ENCODE data around the gene TCF4. TPM values are rescaled to one million over a fixed set of nuclear protein-coding genes. Genes with fewer than 3 reads are reported as not detected.
A peak's percentile ranks its signal among the peaks of the same experiment; 100 is the strongest.

Gene TCF4
- total and polyA plus RNA-seq, 4 donors = 14.3 to 356 (median 73.0) TPM

DNA sequence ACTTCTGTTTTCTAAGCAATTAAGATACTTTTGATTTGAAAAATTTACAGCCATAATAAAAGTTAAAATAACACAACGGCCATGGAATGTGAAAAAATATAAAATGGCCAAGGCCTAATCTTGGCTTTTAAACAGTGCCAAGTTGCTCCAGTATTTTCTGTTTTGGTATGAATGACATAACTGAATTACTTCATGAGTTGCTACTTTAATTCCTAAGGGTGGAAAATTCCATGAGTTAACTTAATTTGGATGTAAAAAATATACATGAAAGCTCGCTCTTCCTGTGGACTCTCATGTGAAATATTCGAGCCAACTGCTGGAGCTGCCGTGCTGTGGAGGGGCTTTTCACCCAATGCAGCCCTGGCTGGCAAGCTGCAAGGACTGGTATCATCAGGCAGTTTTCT, 342.8 kb downstream of the TCF4 start:
- H3K27ac ChIP-seq (ENCODE audit: low read depth in 1 of 2, low read length in 1 of 2) = peak overlapping the region; percentile 70 to 73
- ATAC-seq (ENCODE audit: insufficient read depth, low FRiP score) (no peak), DNase-seq (no peak)
- TF ChIP-seq, protein P1, sequence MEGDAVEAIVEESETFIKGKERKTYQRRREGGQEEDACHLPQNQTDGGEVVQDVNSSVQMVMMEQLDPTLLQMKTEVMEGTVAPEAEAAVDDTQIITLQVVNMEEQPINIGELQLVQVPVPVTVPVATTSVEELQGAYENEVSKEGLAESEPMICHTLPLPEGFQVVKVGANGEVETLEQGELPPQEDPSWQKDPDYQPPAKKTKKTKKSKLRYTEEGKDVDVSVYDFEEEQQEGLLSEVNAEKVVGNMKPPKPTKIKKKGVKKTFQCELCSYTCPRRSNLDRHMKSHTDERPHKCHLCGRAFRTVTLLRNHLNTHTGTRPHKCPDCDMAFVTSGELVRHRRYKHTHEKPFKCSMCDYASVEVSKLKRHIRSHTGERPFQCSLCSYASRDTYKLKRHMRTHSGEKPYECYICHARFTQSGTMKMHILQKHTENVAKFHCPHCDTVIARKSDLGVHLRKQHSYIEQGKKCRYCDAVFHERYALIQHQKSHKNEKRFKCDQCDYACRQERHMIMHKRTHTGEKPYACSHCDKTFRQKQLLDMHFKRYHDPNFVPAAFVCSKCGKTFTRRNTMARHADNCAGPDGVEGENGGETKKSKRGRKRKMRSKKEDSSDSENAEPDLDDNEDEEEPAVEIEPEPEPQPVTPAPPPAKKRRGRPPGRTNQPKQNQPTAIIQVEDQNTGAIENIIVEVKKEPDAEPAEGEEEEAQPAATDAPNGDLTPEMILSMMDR (IDR thresholded peaks at IDR 0.05; ENCODE audit: control extremely low read depth, extremely low read depth) = no peak
- peaks cover 1 to 43% (median 10%) of the 10 kb centered on the region in 4 donors for H3K36me3 ChIP-seq (ENCODE audit: control insufficient read depth in 4 of 4, insufficient read depth in 4 of 4, low read length in 4 of 4)
- WGBS, 2 donors = 71 to 82% methylated on average over 4 of the region's 4 CpGs
- H3K4me3 ChIP-seq = no peak overlapping the region
- no peaks in the 10 kb centered on the region for H3K27me3 ChIP-seq (ENCODE audit: control insufficient read depth in 3 of 3, insufficient read depth in 3 of 3, low read length in 2 of 3)
- no peak overlapping the region for H3K9ac ChIP-seq (ENCODE audit: insufficient read depth in 1 of 2, low read length in 2 of 2)
- peaks cover 3 to 50% (median 16%) of the 10 kb centered on the region in 5 donors for H3K4me1 ChIP-seq (ENCODE audit: control insufficient read depth in 5 of 5, insufficient read depth in 5 of 5, low read length in 5 of 5)
- peaks cover 0 to 1% (median 0%) of the 10 kb centered on the region in 4 donors for H3K9me3 ChIP-seq (ENCODE audit: control insufficient read depth in 4 of 4, insufficient read depth in 3 of 4, low read length in 3 of 4)

DNA sequence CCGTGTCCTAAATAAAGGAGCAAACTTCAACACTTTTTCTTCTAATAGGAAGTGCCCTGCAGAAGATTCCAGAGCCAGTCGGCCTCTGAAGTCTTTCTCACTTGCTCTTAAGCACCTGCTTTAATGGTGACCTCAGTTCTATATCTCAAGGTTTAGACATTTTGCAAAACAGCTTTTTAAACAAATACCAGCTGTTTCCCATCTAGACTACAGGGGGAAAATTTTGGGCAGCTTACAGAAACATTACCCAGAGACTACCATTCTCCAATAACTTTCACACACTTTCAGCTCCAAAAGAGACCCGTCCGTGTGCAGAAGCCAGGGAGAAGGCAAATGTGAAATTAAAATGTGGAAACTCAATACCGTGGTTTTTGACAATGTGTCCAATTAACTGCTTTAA, 343.4 kb downstream of the TCF4 start:
- peak in 2 of 3 donors; percentile 60 to 64 for DNase-seq
- no peak for ATAC-seq (ENCODE audit: insufficient read depth, low FRiP score)
- H3K4me3 ChIP-seq = no peak overlapping the region

DNA sequence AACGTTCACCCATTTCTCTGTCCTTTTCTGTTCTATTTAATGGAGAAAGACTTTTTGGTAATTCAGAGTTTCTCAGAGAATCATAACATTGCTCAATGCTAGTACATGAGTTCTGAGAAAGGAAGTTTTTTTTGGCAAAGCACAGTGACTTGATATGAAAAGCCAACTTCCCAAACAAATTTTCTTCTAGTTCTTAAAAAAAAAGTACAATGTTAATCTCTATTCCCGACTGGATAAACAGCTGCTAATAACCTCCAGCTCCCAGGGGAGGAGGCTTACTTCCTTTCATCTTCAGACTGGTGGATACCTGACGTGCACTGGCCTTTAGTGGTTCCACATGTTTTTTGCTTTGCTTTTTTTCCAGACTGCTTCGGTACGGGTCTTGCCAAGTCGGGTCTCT, 344.1 kb downstream of the TCF4 start:
- peaks cover 0 to 38% (median 9%) of the 10 kb centered on the region in 4 donors for H3K36me3 ChIP-seq (ENCODE audit: control insufficient read depth in 4 of 4, insufficient read depth in 4 of 4, low read length in 4 of 4)
- peak; percentile 22 for ATAC-seq (ENCODE audit: insufficient read depth, low FRiP score)
- H3K27ac ChIP-seq (ENCODE audit: low read depth in 1 of 2, low read length in 1 of 2) = peak overlapping the region; percentile 70
- DNase-seq = peak in 2 of 3 donors; percentile 86 to 94
- no peak overlapping the region for H3K4me3 ChIP-seq
- H3K9ac ChIP-seq (ENCODE audit: insufficient read depth in 1 of 2, low read length in 2 of 2) = peak overlapping the region in 1 of 2 donors; percentile 73
- peaks cover 3 to 63% (median 14%) of the 10 kb centered on the region in 5 donors for H3K4me1 ChIP-seq (ENCODE audit: control insufficient read depth in 5 of 5, insufficient read depth in 5 of 5, low read length in 5 of 5)
- H3K9me3 ChIP-seq (ENCODE audit: control insufficient read depth in 4 of 4, insufficient read depth in 3 of 4, low read length in 3 of 4) = peaks cover 0 to 1% (median 0%) of the 10 kb centered on the region in 4 donors
- WGBS, 2 donors = 57 to 80% methylated on average over 6 of the region's 6 CpGs
- TF ChIP-seq, protein P1 (IDR thresholded peaks at IDR 0.05; ENCODE audit: control extremely low read depth, extremely low read depth) = no peak
- no peaks in the 10 kb centered on the region for H3K27me3 ChIP-seq (ENCODE audit: control insufficient read depth in 3 of 3, insufficient read depth in 3 of 3, low read length in 2 of 3)

More for the DNA sequence above, 343.4 kb downstream of the TCF4 start:
- 64 to 78% methylated on average over 5 of the region's 5 CpGs for WGBS, 2 donors
- TF ChIP-seq, protein P1 (IDR thresholded peaks at IDR 0.05; ENCODE audit: control extremely low read depth, extremely low read depth) = no peak
- H3K9ac ChIP-seq (ENCODE audit: insufficient read depth in 1 of 2, low read length in 2 of 2) = no peak overlapping the region
- H3K4me1 ChIP-seq (ENCODE audit: control insufficient read depth in 5 of 5, insufficient read depth in 5 of 5, low read length in 5 of 5) = peaks cover 3 to 56% (median 14%) of the 10 kb centered on the region in 5 donors
- no peaks in the 10 kb centered on the region for H3K27me3 ChIP-seq (ENCODE audit: control insufficient read depth in 3 of 3, insufficient read depth in 3 of 3, low read length in 2 of 3)
- peaks cover 0 to 41% (median 9%) of the 10 kb centered on the region in 4 donors for H3K36me3 ChIP-seq (ENCODE audit: control insufficient read depth in 4 of 4, insufficient read depth in 4 of 4, low read length in 4 of 4)
- peaks cover 0 to 1% (median 0%) of the 10 kb centered on the region in 4 donors for H3K9me3 ChIP-seq (ENCODE audit: control insufficient read depth in 4 of 4, insufficient read depth in 3 of 4, low read length in 3 of 4)
- peak overlapping the region in 1 of 2 donors; percentile 70 for H3K27ac ChIP-seq (ENCODE audit: low read depth in 1 of 2, low read length in 1 of 2)

DNA sequence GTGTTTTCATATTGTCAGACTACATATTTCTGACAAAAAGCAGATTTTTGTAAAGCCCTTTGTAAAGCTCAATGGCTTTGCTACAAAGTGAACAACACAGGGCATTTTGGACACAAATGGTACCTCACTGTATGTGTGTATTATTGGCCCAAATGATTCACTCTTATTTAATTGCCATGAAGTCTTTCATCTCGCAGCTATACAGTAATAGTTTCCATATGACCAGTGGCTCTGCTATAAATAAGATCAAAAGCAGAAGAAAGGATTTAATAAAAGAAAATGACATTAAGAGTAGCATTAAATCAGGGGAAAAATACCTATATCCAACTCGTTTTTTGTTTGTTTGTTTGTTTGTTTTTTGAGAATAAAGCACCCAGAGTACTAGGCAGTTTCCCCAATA, 344.7 kb downstream of the TCF4 start:
- 64 to 84% methylated on average over 2 of the region's 2 CpGs for WGBS, 2 donors
- TF ChIP-seq, protein P1 (IDR thresholded peaks at IDR 0.05; ENCODE audit: control extremely low read depth, extremely low read depth) = no peak
- Histone ChIP-seq H3K36me3 (ENCODE audit: control insufficient read depth in 4 of 4, insufficient read depth in 4 of 4, low read length in 4 of 4) (peaks cover 0 to 32% (median 9%) of the 10 kb centered on the region in 4 donors), H3K9ac (ENCODE audit: insufficient read depth in 1 of 2, low read length in 2 of 2) (peak overlapping the region in 1 of 2 donors; percentile 70), H3K4me3 (no peak overlapping the region), H3K27me3 (ENCODE audit: control insufficient read depth in 3 of 3, insufficient read depth in 3 of 3, low read length in 2 of 3) (no peaks in the 10 kb centered on the region), H3K4me1 (ENCODE audit: control insufficient read depth in 5 of 5, insufficient read depth in 5 of 5, low read length in 5 of 5) (peaks cover 3 to 69% (median 11%) of the 10 kb centered on the region in 5 donors), H3K9me3 (ENCODE audit: control insufficient read depth in 4 of 4, insufficient read depth in 3 of 4, low read length in 3 of 4) (peaks cover 0 to 1% (median 0%) of the 10 kb centered on the region in 4 donors), H3K27ac (ENCODE audit: low read depth in 1 of 2, low read length in 1 of 2) (peak overlapping the region; percentile 60 to 64)
- DNase-seq (no peak), ATAC-seq (ENCODE audit: insufficient read depth, low FRiP score) (no peak)

Measured in lung (tissue), 12 donors.